NT2/D1 (cell line): ENCODE measurements around the gene TBL1XR1.

Source experiments
- YY1 ChIP-seq: IDR thresholded peaks from 2 replicates; pipeline ENCODE4 v1.6.1; 2011; ENCODE audit not compliant: insufficient read length, insufficient read depth
- ZNF274 ChIP-seq: IDR thresholded peaks from 2 replicates; pipeline ENCODE4 v1.6.1; 2011; ENCODE audit warnings: mild to moderate bottlenecking, low read depth, low read length

DNA sequence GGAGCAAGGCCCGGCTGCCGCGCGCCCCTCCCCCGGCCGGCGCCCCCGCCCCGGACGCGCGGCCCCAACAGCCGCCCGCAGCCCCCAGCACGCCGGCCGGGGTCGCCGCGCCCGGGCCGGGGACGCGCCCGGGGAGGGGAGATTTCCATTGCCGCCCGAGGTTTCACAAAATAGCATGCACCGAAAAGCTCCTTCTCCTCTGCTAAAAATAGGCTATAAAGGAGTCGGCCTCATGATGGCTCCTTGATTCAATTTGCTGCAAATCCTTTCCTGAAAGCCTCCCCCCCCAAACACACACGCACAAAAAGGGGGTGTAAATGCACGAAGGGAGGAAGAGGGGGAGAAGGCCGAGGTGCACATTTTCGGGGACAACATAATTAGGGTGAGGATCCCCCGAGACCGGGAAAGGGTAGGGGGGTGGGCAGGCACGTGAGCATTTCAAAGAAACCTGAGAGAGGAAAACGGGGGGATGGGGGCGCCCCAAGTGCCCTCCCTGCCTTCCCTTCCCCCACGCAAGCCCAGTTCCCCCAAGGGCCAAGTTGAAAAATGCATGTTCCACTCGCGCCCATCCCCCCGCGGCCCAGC is 734 bp downstream of the TBL1XR1 start:
- no peak for TF ChIP-seq YY1
- TF ChIP-seq ZNF274: no peak
